MCF 10A (cell line): ENCODE data around the gene IGFBPL1. TPM values are rescaled to one million over a fixed set of nuclear protein-coding genes. Genes with fewer than 3 reads are reported as not detected.
"Not testable (repeated sequence)": the region's sequence is repeated elsewhere in the genome, so short reads cannot be mapped to it uniquely, and the experiment has no call there.

Experiments used
- BruUV-seq: library from RNA; stranded (reverse); fragments of 400-500 nt; replicated peaks from 2 replicates; lab custom pipeline; 2021; lab: Mats Ljungman, UMichigan
- CTCF ChIA-PET: fragments of 300-600 bp; sonication (Branson Sonifier 250); formaldehyde crosslinking; extraction: SDS; loops from one replicate; lab custom pipeline; 2021; ENCODE audit warnings: antibody characterized with exemption, inconsistent platforms; lab: Yijun Ruan, JAX
- POLR2A ChIA-PET: fragments of 300-600, 350-650 bp; sonication (Branson Sonifier 250); formaldehyde crosslinking; extraction: SDS; loops from one replicate; lab custom pipeline; 2020; ENCODE audit warnings: antibody characterized with exemption, inconsistent platforms; lab: Yijun Ruan, JAX
- DNase-seq: peaks from one replicate; pipeline ENCODE4 v3.0.0-alpha.2; 2018; ENCODE audit not compliant: unreplicated experiment
- H3K27ac Mint-ChIP-seq: one replicate; pipeline ENCODE4 v1.8.0; 2022; ENCODE audit warnings: mild to moderate bottlenecking, low read depth, mixed read lengths; ENCODE audit not compliant: unreplicated experiment
- H3K27me3 Mint-ChIP-seq: one replicate; pipeline ENCODE4 v1.8.0; 2022; ENCODE audit warnings: mixed read lengths; ENCODE audit not compliant: insufficient read depth, unreplicated experiment
- H3K36me3 Mint-ChIP-seq: one replicate; pipeline ENCODE4 v1.8.0; 2022; ENCODE audit warnings: mild to moderate bottlenecking, moderate library complexity, mixed read lengths; ENCODE audit not compliant: insufficient read depth, unreplicated experiment
- H3K4me1 Mint-ChIP-seq: one replicate; pipeline ENCODE4 v1.8.0; 2022; ENCODE audit warnings: mixed read lengths; ENCODE audit not compliant: insufficient read depth, unreplicated experiment
- H3K4me3 Mint-ChIP-seq: one replicate; pipeline ENCODE4 v1.8.0; 2022; ENCODE audit warnings: mild to moderate bottlenecking, moderate library complexity, mixed read lengths; ENCODE audit not compliant: unreplicated experiment
- H3K9me3 Mint-ChIP-seq: one replicate; pipeline ENCODE4 v1.8.0; 2022; ENCODE audit warnings: mixed read lengths; ENCODE audit not compliant: unreplicated experiment
- CTCF ChIP-seq: fragments of 200-600 bp; IDR thresholded peaks from one replicate; pipeline ENCODE4 v1.8.0; 2022; ENCODE audit warnings: antibody characterized with exemption, mild to moderate bottlenecking; ENCODE audit not compliant: unreplicated experiment
- intact Hi-C: fragments of 100-400 bp; cut with micrococcal nuclease; formaldehyde crosslinking; loops from 2 replicates; pipeline ENCODE4 v1.14.1; 2022
- total RNA-seq: library from RNA; stranded (reverse); gene quantifications from 2 replicates; pipeline ENCODE4 v1.2.3, GENCODE V29; 2022

IGFBPL1 gene
- total RNA-seq, 1 experiment from 2014 or later, result not detected

GRCh38 chr9:38382141-38382540 lies 42.1 kb downstream of the IGFBPL1 start:
- no peak for TF ChIP-seq CTCF
- Mint-ChIP-seq H3K27ac (no peak overlapping the region), H3K27me3 (no peaks in the 10 kb centered on the region), H3K9me3 (peaks cover 10% of the 10 kb centered on the region), H3K36me3 (no peaks in the 10 kb centered on the region), H3K4me3 (no peak overlapping the region), H3K4me1 (no peaks in the 10 kb centered on the region)
- ChIA-PET CTCF (interaction anchor here (0.5 to 1.5 kb wide), 3 partner anchors 12 to 468 kb away, joined by 3 to 4 read pairs (median 3); no protein-coding TSS in a partner anchor), POLR2A (no interaction called here)
- BruUV-seq, result no TSS peak
- intact Hi-C loops, result no loop called here
- no peak for DNase-seq

DNA sequence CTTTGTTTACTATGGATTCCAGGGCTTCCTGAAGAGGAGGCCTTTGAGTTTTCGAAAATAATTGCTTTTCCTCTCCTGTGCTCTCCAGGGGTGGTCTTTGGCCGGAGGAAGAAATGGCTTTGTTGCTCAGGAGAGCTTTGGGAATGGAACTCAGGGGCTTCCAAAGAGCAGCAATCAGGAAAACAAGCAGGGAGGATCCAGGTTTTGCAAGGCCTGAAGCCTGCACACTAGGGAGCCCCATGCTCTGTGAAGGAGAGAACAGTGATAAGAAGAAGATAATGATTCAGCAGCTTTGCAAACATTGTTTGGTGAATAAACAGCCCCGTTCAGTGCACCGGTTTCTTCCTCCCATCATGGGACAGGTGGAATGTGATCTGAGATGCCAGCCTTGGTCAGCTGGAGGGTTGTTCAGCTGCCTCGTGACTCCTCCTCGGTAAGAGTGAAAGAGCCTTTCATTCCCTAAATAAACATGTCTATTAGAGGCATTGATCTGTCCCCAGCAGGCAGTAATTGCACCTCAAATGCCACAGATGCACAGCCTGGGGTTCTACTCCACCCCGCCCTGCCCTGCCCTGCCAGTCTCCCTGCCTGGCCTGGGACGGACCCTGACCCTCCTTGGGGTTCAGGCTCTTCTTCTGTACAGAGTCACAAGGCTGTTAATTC lies 43.3 kb downstream of the IGFBPL1 start:
- ChIA-PET CTCF (no interaction called here), POLR2A (no interaction called here)
- Mint-ChIP-seq H3K4me3 (no peak overlapping the region), H3K36me3 (no peaks in the 10 kb centered on the region), H3K27me3 (no peaks in the 10 kb centered on the region), H3K4me1 (no peaks in the 10 kb centered on the region), H3K27ac (no peak overlapping the region), H3K9me3 (peaks cover 10% of the 10 kb centered on the region)
- no peak for TF ChIP-seq CTCF
- BruUV-seq, result no TSS peak
- no peak for DNase-seq
- intact Hi-C loops, result no loop called here

GRCh38 chr9:38380230-38380871 lies 43.9 kb downstream of the IGFBPL1 start:
- TF ChIP-seq CTCF, result no peak
- no TSS peak for BruUV-seq
- Mint-ChIP-seq H3K4me3 (no peak overlapping the region), H3K27me3 (no peaks in the 10 kb centered on the region), H3K9me3 (peaks cover 10% of the 10 kb centered on the region), H3K4me1 (no peaks in the 10 kb centered on the region), H3K36me3 (no peaks in the 10 kb centered on the region), H3K27ac (no peak overlapping the region)
- intact Hi-C loops, result no loop called here
- no peak for DNase-seq
- POLR2A ChIA-PET, result no interaction called here
- CTCF ChIA-PET, result no interaction called here

DNA sequence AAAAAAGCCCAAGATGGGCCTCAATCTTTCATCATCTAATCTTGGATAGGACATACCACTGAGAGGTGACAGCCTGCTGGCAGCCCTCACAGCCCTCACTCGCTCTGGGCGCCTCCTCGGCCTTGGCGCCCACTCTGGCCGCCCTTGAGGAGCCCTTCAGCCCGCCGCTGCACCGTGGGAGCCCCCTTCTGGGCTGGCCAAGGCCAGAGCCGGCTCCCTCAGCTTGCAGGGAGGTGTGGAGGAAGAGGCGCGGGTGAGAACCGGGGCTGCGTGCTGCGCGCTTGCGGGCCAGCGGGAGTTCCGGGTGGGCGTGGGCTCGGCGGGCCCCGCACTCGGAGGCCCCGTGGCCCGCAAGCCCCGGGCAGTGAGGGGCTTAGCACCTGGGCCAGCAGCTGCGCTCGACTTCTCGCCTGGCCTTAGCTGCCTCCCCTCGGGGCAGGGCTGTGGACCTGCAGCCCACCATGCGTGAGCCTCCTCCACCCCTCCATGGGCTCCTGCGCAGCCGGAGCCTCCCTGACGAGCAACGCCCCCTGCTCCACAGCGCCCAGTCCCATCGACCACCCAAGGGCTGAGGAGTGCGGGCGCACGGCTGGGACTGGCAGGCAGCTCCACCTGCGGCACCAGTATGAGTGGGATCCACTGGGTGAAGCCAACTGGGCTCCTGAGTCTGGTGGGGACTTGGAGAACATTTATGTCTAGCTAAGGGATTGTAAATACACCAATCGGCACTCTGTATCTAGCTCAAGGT lies 46.7 kb downstream of the IGFBPL1 start:
- ChIA-PET CTCF (interaction anchor here (0.6 to 2.4 kb wide), 4 partner anchors 9 to 113 kb away, joined by 3 to 10 read pairs (median 4); no protein-coding TSS in a partner anchor), POLR2A (interaction anchor here (1.0 kb wide), 1 partner anchor 16 kb away, joined by 3 read pairs; no protein-coding TSS in a partner anchor)
- H3K36me3 Mint-ChIP-seq, BruUV-seq, H3K9me3 Mint-ChIP-seq, intact Hi-C loops, H3K4me1 Mint-ChIP-seq, DNase-seq, H3K27me3 Mint-ChIP-seq, H3K27ac Mint-ChIP-seq, H3K4me3 Mint-ChIP-seq: not testable (repeated sequence)
